Jurkat, Clone E6-1 (cell line): Measurements from ENCODE around the gene CEP128.
"Not testable (repeated sequence)": the region's sequence is repeated elsewhere in the genome, so short reads cannot be mapped to it uniquely, and the experiment has no call there.

ENCODE experiments used
- DNase-seq: peaks from one replicate; pipeline ENCODE4 v3.0.0-alpha.2; 2011; ENCODE audit warnings: low read depth, low spot score
- H3K4me3 ChIP-seq: 2 replicates; pipeline ENCODE4 v1.5.1; 2011; ENCODE audit warnings: mild to moderate bottlenecking, low read length, control low read depth, moderate library complexity

CEP128 gene

GRCh38 chr14:80919622-80920021 is 21.9 kb downstream of the CEP128 start:
- H3K4me3 ChIP-seq: no peak overlapping the region
- no peak for DNase-seq

GRCh38 chr14:80912013-80912412 is 29.5 kb downstream of the CEP128 start:
- H3K4me3 ChIP-seq, DNase-seq: not testable (repeated sequence)

- H3K4me3 ChIP-seq: no peak overlapping the region
- DNase-seq: no peak
Measured at GRCh38 chr14:80906946-80907345, 34.6 kb downstream of the CEP128 start.

GRCh38 chr14:80906336-80906735 is 35.2 kb downstream of the CEP128 start:
- no peak overlapping the region for H3K4me3 ChIP-seq
- DNase-seq: no peak

GRCh38 chr14:80902608-80903007 is 38.9 kb downstream of the CEP128 start:
- no peak overlapping the region for H3K4me3 ChIP-seq

GRCh38 chr14:80901822-80902221 is 39.7 kb downstream of the CEP128 start:
- H3K4me3 ChIP-seq: no peak overlapping the region
- DNase-seq: no peak

More at GRCh38 chr14:80902608-80903007, 38.9 kb downstream of the CEP128 start:
- DNase-seq: no peak

GRCh38 chr14:80901260-80901659 is 40.3 kb downstream of the CEP128 start:
- no peak overlapping the region for H3K4me3 ChIP-seq
- no peak for DNase-seq

- DNase-seq: no peak
- H3K4me3 ChIP-seq: no peak overlapping the region
Measured at GRCh38 chr14:80872645-80873044, 68.9 kb downstream of the CEP128 start.

- no peak overlapping the region for H3K4me3 ChIP-seq
- no peak for DNase-seq
Measured at GRCh38 chr14:80868260-80868659, 73.3 kb downstream of the CEP128 start.

GRCh38 chr14:80867798-80868197 is 73.7 kb downstream of the CEP128 start:
- DNase-seq: no peak
- H3K4me3 ChIP-seq: no peak overlapping the region

- no peak for DNase-seq
- no peak overlapping the region for H3K4me3 ChIP-seq
Measured at GRCh38 chr14:80867091-80867490, 74.4 kb downstream of the CEP128 start.

GRCh38 chr14:80865565-80865964 is 76.0 kb downstream of the CEP128 start:
- DNase-seq: no peak

GRCh38 chr14:80862983-80863382 is 78.6 kb downstream of the CEP128 start:
- no peak overlapping the region for H3K4me3 ChIP-seq
- no peak for DNase-seq

More at GRCh38 chr14:80865565-80865964, 76.0 kb downstream of the CEP128 start:
- H3K4me3 ChIP-seq: no peak overlapping the region

- H3K4me3 ChIP-seq: no peak overlapping the region
- DNase-seq: no peak
Measured at GRCh38 chr14:80862541-80862940, 79.0 kb downstream of the CEP128 start.

- no peak overlapping the region for H3K4me3 ChIP-seq
- DNase-seq: peak; percentile 32
Measured at GRCh38 chr14:80850197-80850814, 91.2 kb downstream of the CEP128 start.

GRCh38 chr14:80847070-80847469 is 94.5 kb downstream of the CEP128 start:
- no peak for DNase-seq
- no peak overlapping the region for H3K4me3 ChIP-seq

- no peak for DNase-seq
- H3K4me3 ChIP-seq: no peak overlapping the region
Measured at GRCh38 chr14:80845856-80846255, 95.7 kb downstream of the CEP128 start.

- H3K4me3 ChIP-seq: no peak overlapping the region
- DNase-seq: no peak
Measured at GRCh38 chr14:80844872-80845271, 96.7 kb downstream of the CEP128 start.

GRCh38 chr14:80839743-80840142 is 101.8 kb downstream of the CEP128 start:
- DNase-seq: no peak
- H3K4me3 ChIP-seq: no peak overlapping the region

GRCh38 chr14:80809663-80810062 is 131.9 kb downstream of the CEP128 start:
- peak; percentile 38 for DNase-seq
- H3K4me3 ChIP-seq: no peak overlapping the region

GRCh38 chr14:80805136-80805535 is 136.4 kb downstream of the CEP128 start:
- no peak for DNase-seq
- H3K4me3 ChIP-seq: no peak overlapping the region
